GM18951 (cell line): ENCODE measurements around the gene ZBTB7A.

Experiments used
- POLR2A ChIP-seq: IDR thresholded peaks from 4 replicates; pipeline ENCODE4 v1.6.1; 2011; ENCODE audit warnings: mild to moderate bottlenecking; ENCODE audit not compliant: insufficient read length, insufficient read depth; ENCODE audit errors: extremely low read depth
- in situ Hi-C: fragments of 300-500 bp; cut with MboI; formaldehyde crosslinking; loops from one replicate; pipeline ENCODE4 v1.12.0; 2022; ENCODE audit warnings: low sequenced_read_pairs, mixed read lengths, inconsistent platforms; ENCODE audit not compliant: unreplicated experiment

The ZBTB7A gene

DNA sequence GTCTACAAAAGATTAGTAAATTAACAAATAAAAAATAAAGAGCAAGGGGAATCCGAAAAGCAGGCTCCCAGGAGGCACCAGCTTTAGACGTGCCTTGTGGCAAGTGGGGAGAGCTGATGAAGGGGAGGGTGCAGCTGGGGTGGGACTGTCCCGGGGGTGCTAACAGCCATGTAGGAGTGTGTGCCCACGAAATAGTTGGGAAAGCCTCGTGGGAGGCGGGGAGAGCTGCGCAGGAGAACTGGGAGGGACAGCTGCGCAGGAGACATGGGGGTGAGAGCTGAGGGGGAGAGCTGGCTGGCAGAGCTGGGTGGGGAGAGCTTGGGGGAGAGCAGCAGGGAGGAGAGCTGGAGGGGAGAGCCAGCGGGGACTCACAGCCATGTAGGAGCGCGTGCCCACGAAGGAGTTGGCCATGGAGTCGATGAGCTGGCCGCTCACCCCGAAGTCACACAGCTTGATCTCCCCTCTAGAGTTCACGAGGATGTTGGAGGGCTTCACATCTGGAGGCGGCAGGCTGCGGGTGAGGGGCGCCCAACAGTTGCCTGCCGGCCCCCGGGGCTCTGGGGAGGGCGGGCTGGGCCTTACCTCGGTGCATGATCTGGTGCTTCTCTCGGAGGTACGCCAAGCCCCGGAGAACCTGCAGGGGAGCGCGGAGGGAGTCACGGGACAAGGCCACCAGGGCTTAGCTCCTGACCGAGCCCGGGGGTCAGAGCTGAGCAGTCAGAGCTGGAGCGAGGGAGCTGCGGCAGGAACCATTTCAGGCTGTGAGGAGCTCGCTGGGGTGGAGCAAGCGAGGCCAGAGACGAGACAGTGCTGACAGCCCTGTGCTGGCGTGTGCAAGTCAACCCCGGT is 34.2 kb upstream of the ZBTB7A start:
- in situ Hi-C loops, result no loop called here

DNA sequence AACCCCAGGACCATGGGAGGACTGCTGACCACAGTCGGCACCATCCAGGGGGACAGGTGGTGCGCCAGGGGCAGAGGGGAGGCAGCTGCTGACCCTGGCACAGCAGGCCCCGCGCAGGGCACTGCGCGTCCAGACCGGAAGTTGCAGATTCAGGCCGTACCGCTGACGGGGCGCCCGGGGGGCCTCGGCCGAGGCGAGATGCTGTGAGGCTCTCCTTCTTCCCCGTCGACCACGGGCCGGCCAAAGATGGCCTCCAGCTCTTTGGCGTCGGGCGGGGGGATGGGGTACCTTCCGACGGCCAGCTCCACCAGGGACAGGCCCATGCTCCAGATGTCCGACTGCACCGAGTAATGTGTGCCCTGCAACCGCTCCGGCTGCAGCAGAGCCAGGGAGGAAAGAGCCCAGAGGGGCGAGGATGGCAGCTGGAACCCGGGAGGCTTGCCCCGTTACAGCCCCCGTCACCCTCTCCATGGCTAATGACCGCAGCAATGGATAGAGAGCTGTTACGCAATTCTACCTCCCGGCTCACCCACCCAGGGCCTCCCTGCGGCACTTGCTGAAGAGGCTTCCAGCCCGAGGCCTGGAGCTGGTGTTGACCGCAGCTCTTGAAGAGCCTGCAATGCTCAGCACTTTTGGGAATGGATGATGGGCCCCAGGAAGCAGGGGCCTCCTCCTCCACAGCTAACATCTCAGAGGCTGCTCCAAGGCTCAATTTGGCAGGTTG is 32.5 kb upstream of the ZBTB7A start:
- no peak for TF ChIP-seq POLR2A
- in situ Hi-C loops, result no loop called here

More for the DNA sequence above, 34.2 kb upstream of the ZBTB7A start:
- no peak for TF ChIP-seq POLR2A

DNA sequence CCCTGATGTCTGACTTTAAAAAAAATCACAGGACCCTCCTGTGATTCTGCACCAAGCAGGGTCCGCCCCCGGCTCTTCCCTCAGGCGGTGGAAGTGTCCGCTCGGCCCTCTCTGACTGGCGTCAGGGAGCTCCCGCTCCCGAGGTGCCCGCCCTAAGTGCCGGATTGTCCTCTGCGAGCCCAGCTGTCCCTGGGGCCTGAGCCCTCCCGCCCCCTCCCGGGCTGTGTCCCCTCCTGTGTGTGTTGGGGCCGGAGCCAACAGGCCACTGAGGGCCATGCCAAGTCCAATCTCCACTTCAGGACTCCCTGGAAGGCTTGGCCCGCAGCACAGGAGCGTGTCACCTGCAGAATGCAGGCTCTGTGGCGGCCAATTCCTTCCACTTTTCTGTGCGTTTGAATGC is 31.8 kb upstream of the ZBTB7A start:
- in situ Hi-C loops, result no loop called here

DNA sequence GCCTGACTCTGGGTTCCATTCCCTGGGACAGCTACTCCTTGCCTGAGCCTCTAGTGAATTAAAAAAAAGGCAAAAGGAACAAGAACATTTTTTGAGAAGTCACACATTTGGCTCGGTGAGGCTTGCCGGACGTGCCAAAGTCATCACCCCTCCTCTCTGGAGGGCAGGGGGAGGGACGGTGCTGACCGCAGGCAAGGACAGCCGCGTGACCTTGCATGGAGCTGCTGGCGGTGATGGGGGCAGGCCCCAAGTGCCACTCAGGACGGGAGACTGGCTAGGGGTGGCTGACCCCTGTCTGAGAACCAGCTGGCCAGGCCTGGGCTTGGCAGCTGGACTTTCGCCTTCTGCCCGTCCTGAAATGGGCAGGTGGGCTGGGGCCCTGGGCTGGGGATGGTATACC is 30.8 kb upstream of the ZBTB7A start:
- in situ Hi-C loops, result no loop called here
- no peak for TF ChIP-seq POLR2A

More for the DNA sequence above, 31.8 kb upstream of the ZBTB7A start:
- no peak for TF ChIP-seq POLR2A

GRCh38 chr19:4096049-4096892 is 29.6 kb upstream of the ZBTB7A start:
- TF ChIP-seq POLR2A, result no peak
- in situ Hi-C loops, result no loop called here

- no peak for TF ChIP-seq POLR2A
- in situ Hi-C loops, result no loop called here
Observed at GRCh38 chr19:4095488-4095844, 28.8 kb upstream of the ZBTB7A start.

DNA sequence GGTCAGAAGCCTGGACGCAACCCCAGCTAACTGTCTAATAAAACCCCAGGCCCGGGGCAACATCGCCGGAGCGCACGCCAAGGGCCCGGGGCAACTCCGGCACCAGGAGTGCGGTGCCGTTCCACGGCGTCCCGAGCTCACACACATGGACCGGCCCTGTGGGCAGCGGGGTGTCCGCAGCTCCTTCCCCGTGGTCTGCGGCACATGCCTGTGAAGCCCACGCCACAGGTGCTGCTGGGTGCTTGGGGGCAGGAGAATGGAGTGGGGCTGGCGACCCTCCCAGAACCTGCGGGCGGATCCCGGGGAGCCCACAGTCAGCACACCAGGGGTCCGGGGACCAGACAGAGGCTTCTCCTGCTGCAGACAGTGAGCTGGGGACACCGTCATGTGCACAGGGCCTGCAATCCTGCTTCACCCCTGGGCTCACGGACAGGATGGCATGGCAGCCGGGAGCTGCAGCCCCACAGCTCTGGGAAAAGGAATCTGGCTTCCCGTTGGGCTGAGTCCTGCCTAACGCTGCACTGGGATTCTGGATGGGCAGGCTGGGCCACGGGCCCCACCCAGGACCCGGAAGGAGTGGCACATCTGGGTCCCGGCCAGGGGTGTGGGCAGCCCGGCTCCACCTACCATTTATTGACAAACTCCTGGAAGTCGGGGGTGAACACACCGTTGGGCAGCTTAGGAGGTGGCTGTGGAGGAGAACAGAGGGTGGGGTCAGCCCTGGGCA is 28.2 kb upstream of the ZBTB7A start:
- no peak for TF ChIP-seq POLR2A
- in situ Hi-C loops, result no loop called here

DNA sequence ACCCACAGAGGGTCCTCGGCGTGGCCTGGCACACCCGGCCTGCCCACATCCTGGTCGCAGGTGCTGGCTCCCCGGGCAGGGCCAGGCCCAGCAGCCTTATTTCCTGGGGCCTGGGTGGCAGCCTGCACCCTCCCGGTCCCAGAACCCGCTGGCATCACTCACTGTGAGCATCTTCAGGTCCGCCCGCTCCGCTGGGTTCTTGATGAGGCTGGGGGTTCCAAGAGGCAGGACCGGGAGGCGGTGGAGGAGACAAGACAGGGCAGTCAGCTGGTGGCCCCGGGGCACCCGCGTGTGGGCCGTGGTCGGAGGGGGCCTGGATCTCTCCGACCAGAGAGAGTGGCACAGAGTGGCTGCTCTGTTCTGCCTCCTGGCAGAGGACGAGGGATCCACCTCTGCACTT is 27.6 kb upstream of the ZBTB7A start:
- in situ Hi-C loops, result no loop called here

GRCh38 chr19:4093643-4094175 is 27.0 kb upstream of the ZBTB7A start:
- in situ Hi-C loops, result no loop called here
- no peak for TF ChIP-seq POLR2A

More for the DNA sequence above, 27.6 kb upstream of the ZBTB7A start:
- TF ChIP-seq POLR2A, result no peak

GRCh38 chr19:4090356-4091220 is 23.9 kb upstream of the ZBTB7A start:
- in situ Hi-C loops, result no loop called here
- no peak for TF ChIP-seq POLR2A

DNA sequence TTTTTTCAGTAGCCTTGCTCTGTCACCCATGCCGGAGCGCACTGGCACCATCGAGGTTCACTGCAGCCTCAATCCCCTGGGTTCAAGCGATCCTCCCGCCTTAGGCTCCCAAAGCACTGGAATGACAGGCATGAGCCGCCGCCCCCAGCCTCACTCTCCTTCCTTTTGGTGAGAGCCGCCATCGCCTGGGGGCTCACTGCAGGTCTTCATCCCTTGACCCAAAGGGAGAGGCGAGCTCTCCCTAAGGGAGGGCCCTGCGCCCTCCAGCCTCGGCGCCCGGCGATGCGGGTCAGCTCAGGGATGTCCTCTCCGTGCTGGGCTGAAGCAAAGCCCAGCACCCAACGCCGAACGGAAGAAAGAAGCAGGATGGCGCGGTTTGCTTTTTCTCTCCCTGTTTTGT is 23.2 kb upstream of the ZBTB7A start:
- in situ Hi-C loops, result no loop called here

DNA sequence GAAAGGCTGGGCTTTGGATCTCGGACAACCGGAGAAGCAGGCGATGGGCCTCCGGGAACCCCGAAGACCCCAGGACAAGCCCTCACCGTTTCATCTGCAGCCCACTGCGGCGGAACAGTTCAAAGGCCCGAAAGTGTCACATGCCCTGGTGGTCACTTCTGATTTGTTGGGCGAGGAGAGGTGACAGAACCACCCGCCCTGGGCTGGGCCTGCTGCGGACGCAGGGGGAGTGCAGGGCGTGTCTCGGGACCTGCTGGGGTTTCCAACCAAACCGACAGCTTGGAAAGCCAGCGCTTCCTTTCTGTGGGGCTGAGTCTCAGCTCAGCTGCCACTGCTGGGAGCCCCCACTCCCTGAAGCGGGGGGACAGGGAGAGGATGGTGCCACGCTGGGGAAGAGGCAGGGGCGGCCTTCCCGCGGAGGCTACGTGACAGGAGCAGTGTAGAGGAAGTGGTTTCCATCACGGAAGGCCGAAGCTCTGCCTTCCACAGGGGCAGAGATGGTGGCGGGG is 22.8 kb upstream of the ZBTB7A start:
- peak; percentile 61 for TF ChIP-seq POLR2A
- in situ Hi-C loops, result no loop called here

More for the DNA sequence above, 23.2 kb upstream of the ZBTB7A start:
- TF ChIP-seq POLR2A, result no peak

- in situ Hi-C loops, result no loop called here
- TF ChIP-seq POLR2A, result no peak
Observed at GRCh38 chr19:4088975-4089374, 22.3 kb upstream of the ZBTB7A start.
